ENCODE data around the gene MYO1G. TPM values are rescaled to one million over a fixed set of nuclear protein-coding genes. Genes with fewer than 3 reads are reported as not detected.

Gene MYO1G
- polyA plus RNA-seq, 10 donors, result 0.42 to 6.6 (median 0.81) TPM

- no peak for DNase-seq
These were observed 11.0 kb downstream of the MYO1G start for GRCh38 chr7:44967571-44968446.

GRCh38 chr7:44966731-44967538 lies 11.9 kb downstream of the MYO1G start:
- no peak for DNase-seq

GRCh38 chr7:44965937-44966730 lies 12.7 kb downstream of the MYO1G start:
- DNase-seq, result no peak

- DNase-seq, result no peak
These were observed 13.3 kb downstream of the MYO1G start for GRCh38 chr7:44965441-44965903.

GRCh38 chr7:44964831-44965440 lies 13.9 kb downstream of the MYO1G start:
- no peak for DNase-seq

GRCh38 chr7:44964384-44964830 lies 14.4 kb downstream of the MYO1G start:
- DNase-seq, result no peak

- no peak for DNase-seq
These were observed 15.2 kb downstream of the MYO1G start for GRCh38 chr7:44963364-44964290.

GRCh38 chr7:44962483-44963251 lies 16.1 kb downstream of the MYO1G start:
- DNase-seq, result peak in 2 of 3 donors; percentile 35 to 79

- DNase-seq, result no peak
These were observed 16.9 kb downstream of the MYO1G start for GRCh38 chr7:44961844-44962482.

- no peak for DNase-seq
These were observed 18.7 kb downstream of the MYO1G start for GRCh38 chr7:44960011-44960580.

GRCh38 chr7:44959433-44959951 lies 19.3 kb downstream of the MYO1G start:
- no peak for DNase-seq

- DNase-seq, result no peak
These were observed 20.0 kb downstream of the MYO1G start for GRCh38 chr7:44958645-44959344.

GRCh38 chr7:44956157-44956766 lies 22.6 kb downstream of the MYO1G start:
- no peak for DNase-seq

- no peak for DNase-seq
These were observed 23.1 kb downstream of the MYO1G start for GRCh38 chr7:44955733-44956132.

- no peak for DNase-seq
These were observed 25.7 kb downstream of the MYO1G start for GRCh38 chr7:44953156-44953555.

- no peak for DNase-seq
These were observed 29.5 kb downstream of the MYO1G start for GRCh38 chr7:44949303-44949702.

- DNase-seq, result no peak
These were observed 33.3 kb downstream of the MYO1G start for GRCh38 chr7:44945479-44945878.
